Endodermal cell (in vitro differentiated cells): ENCODE measurements around the gene AFAP1L2. TPM values are rescaled to one million over a fixed set of nuclear protein-coding genes. Genes with fewer than 3 reads are reported as not detected.

ENCODE experiments used
- DNase-seq: peaks from one replicate; pipeline ENCODE4 v3.0.0-alpha.2; 2017
- H3K27ac ChIP-seq: 2 replicates; pipeline ENCODE4 v1.5.1; 2013; ENCODE audit warnings: mild to moderate bottlenecking, low read depth, low read length, moderate library complexity
- H3K27me3 ChIP-seq: 2 replicates; pipeline ENCODE4 v1.6.1; 2013; ENCODE audit warnings: mild to moderate bottlenecking, low read length, moderate library complexity; ENCODE audit not compliant: insufficient read depth, control insufficient read depth, poor library complexity, severe bottlenecking
- H3K36me3 ChIP-seq: 2 replicates; pipeline ENCODE4 v1.7.0; 2013; ENCODE audit warnings: mild to moderate bottlenecking, low read length, moderate library complexity; ENCODE audit not compliant: control insufficient read depth, insufficient read depth
- H3K4me1 ChIP-seq: one replicate; pipeline ENCODE4 v1.7.0; 2013; ENCODE audit warnings: low read length; ENCODE audit not compliant: control insufficient read depth, insufficient read depth
- H3K4me3 ChIP-seq: 2 replicates; pipeline ENCODE4 v1.5.1; 2013; ENCODE audit warnings: mild to moderate bottlenecking, low read length, moderate library complexity
- H3K9ac ChIP-seq: 2 replicates; pipeline ENCODE4 v1.6.1; 2013; ENCODE audit warnings: mild to moderate bottlenecking, low read length, moderate library complexity; ENCODE audit not compliant: poor library complexity, severe bottlenecking; ENCODE audit errors: extremely low read depth
- H3K9me3 ChIP-seq: 2 replicates; pipeline ENCODE4 v1.6.1; 2013; ENCODE audit warnings: mild to moderate bottlenecking, low read length, moderate library complexity; ENCODE audit not compliant: control insufficient read depth
- H3K27ac Mint-ChIP-seq: 2 replicates; pipeline ENCODE4 v1.8.0; 2020; ENCODE audit warnings: mixed read lengths
- H3K27me3 Mint-ChIP-seq: 2 replicates; pipeline ENCODE4 v1.8.0; 2021; ENCODE audit warnings: mild to moderate bottlenecking, mixed read lengths; ENCODE audit not compliant: insufficient read depth
- H3K36me3 Mint-ChIP-seq: 2 replicates; pipeline ENCODE4 v1.8.0; 2020; ENCODE audit warnings: low read depth, mixed read lengths
- H3K4me1 Mint-ChIP-seq: 2 replicates; pipeline ENCODE4 v1.8.0; 2020; ENCODE audit warnings: mixed read lengths
- H3K4me3 Mint-ChIP-seq: 2 replicates; pipeline ENCODE4 v1.8.0; 2020; ENCODE audit warnings: mild to moderate bottlenecking, moderate library complexity, mixed read lengths
- H3K9me3 Mint-ChIP-seq: 2 replicates; pipeline ENCODE4 v1.8.0; 2020; ENCODE audit warnings: mild to moderate bottlenecking, mixed read lengths
- WGBS, 2 experiments: methylation state at CpG; one replicate each; pipeline versions ENCODE4 v1.1.5 to v1.1.7; 2013; ENCODE audit warnings: missing lambda C conversion rate in 2 of 2, mixed read lengths in 1 of 2; ENCODE audit not compliant: insufficient coverage in 1 of 2, insufficient read length in 1 of 2; 5-methylcytosine and 5-hydroxymethylcytosine counted together
- total RNA-seq, 2 donors: library from RNA; stranded (reverse); fragmentation: NEBNext Ultra II Directional in 1 of 2; extraction: Animal tissue kit (Norgen Biotek cat#: 25700) in 1 of 2; gene quantifications; 2 replicates in 1 of 2; 3 replicates in 1 of 2; pipeline ENCODE4 v1.2.1, GENCODE V29; 2021
- TF ChIP-seq, protein P1 (sequence below): fragments of 200-600 bp; sonication (generic); conservative IDR thresholded peaks from 2 replicates; pipeline ENCODE4 v1.5.0; 2021; ENCODE audit warnings: antibody characterized with exemption, mild to moderate bottlenecking

Gene AFAP1L2
- total RNA-seq, 2 donors from 2014 or later = 1.5 to 2.2 TPM

DNA sequence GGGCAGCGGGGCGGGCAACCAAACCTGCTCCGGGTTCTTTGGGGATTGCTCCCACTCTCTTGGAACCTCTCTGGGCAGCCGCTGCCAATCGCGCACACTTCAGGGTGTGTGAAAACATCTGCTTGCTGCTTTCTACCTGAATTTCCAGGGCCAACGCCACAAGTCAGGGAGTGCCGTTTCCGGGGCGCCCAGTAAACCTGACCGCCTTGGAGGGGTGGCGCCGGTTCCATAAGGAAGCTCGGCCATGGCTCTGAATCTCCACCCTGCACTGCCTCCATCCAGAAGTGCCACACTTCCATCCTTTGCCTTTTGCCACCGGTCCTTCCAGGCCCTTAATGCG lies 679 bp upstream of the AFAP1L2 start:
- H3K36me3 ChIP-seq = no peaks in the 10 kb centered on the region
- no peaks in the 10 kb centered on the region for H3K36me3 Mint-ChIP-seq
- H3K9me3 Mint-ChIP-seq = no peaks in the 10 kb centered on the region
- H3K4me3 ChIP-seq = peak overlapping the region; percentile 71
- H3K27me3 Mint-ChIP-seq = peaks cover 67% of the 10 kb centered on the region
- H3K4me1 Mint-ChIP-seq = peaks cover 30% of the 10 kb centered on the region
- H3K27me3 ChIP-seq = peaks cover 61% of the 10 kb centered on the region
- no peaks in the 10 kb centered on the region for H3K9me3 ChIP-seq
- DNase-seq = no peak
- no peak overlapping the region for H3K27ac Mint-ChIP-seq
- peaks cover 6% of the 10 kb centered on the region for H3K4me1 ChIP-seq
- 32% methylated on average over 7 to 16 of the region's 16 CpGs for WGBS, 2 experiments
- H3K9ac ChIP-seq = no peak overlapping the region
- no peak overlapping the region for H3K27ac ChIP-seq
- TF ChIP-seq, protein P1, sequence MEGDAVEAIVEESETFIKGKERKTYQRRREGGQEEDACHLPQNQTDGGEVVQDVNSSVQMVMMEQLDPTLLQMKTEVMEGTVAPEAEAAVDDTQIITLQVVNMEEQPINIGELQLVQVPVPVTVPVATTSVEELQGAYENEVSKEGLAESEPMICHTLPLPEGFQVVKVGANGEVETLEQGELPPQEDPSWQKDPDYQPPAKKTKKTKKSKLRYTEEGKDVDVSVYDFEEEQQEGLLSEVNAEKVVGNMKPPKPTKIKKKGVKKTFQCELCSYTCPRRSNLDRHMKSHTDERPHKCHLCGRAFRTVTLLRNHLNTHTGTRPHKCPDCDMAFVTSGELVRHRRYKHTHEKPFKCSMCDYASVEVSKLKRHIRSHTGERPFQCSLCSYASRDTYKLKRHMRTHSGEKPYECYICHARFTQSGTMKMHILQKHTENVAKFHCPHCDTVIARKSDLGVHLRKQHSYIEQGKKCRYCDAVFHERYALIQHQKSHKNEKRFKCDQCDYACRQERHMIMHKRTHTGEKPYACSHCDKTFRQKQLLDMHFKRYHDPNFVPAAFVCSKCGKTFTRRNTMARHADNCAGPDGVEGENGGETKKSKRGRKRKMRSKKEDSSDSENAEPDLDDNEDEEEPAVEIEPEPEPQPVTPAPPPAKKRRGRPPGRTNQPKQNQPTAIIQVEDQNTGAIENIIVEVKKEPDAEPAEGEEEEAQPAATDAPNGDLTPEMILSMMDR = no peak
- H3K4me3 Mint-ChIP-seq = peak overlapping the region; percentile 64

DNA sequence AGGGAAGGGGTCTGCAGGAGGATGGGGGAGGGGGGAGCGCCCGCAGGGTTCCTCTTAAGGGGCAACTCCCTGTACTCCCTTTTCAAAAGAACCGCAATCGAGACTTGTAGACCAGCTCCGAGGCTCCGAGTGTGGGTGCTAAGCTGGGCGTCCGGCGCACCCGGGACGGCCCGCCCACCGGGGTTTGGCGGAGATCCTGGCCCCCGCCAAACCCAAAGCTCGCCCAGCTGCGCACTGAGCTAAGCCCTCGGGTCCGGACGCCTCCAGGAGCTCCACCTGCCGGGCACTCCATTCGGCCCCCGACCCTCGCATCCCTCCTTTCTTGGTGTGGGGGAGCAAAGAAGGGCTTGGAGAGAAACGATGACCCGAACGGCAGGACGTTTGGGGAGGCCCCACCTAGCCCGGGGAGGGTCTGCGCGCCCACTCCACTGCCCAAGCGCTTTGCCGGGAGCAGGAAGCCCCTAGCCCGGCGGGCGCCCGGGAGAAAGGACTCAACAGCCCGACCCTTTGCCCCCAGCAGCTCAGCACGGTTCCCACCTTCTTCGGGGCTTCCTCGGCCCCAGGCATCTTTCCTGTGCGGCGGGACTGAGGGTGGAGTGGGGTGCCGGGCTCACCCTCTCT lies 651 bp downstream of the AFAP1L2 start:
- Mint-ChIP-seq H3K27ac (no peak overlapping the region), H3K36me3 (no peaks in the 10 kb centered on the region), H3K4me1 (peaks cover 19% of the 10 kb centered on the region), H3K27me3 (peaks cover 77% of the 10 kb centered on the region), H3K4me3 (peak overlapping the region; percentile 64), H3K9me3 (no peaks in the 10 kb centered on the region)
- H3K27ac ChIP-seq = no peak overlapping the region
- TF ChIP-seq, protein P1 = peak; percentile 60
- DNase-seq = peak; percentile 87
- H3K4me1 ChIP-seq = peaks cover 1% of the 10 kb centered on the region
- WGBS, 2 experiments = 0% methylated on average over 7 to 44 of the region's 44 CpGs
- peak overlapping the region; percentile 71 for H3K4me3 ChIP-seq
- no peak overlapping the region for H3K9ac ChIP-seq
- peaks cover 71% of the 10 kb centered on the region for H3K27me3 ChIP-seq
- no peaks in the 10 kb centered on the region for H3K9me3 ChIP-seq
- no peaks in the 10 kb centered on the region for H3K36me3 ChIP-seq

DNA sequence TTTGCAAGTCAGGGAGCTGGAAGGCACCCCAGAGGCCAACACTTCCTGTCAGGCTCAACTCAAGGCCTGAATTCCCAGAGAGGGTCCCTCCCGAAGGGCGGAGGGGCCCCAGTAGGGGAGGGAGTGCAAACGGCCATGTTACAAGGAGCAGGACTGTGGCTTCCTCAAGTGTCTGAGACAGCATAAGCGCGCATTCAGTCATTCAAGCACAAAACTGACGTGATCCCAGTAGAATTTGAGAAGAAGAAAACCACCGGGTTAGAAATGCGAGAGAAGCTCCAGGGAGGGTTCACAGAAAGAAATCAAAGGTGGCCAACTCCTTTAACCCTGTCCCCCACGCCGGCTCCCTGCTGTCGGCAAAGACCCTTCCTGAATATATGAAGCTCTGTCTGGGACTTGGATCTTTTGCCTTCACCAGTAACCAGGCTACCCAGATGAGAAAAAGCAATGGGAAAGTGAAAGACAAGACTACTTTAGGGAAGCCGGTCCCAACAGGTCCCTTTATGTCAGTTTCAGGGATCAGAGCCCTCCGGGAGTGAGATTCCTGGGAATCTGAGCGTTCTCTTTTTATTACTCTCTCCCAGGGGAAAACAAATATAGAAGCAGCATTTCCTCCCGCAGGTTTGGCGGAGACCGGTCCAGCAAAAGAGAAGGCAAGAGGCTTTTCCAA lies 1.3 kb downstream of the AFAP1L2 start:
- H3K9me3 Mint-ChIP-seq = no peaks in the 10 kb centered on the region
- peaks cover 80% of the 10 kb centered on the region for H3K27me3 Mint-ChIP-seq
- Histone ChIP-seq H3K4me3 (peak overlapping the region; percentile 71), H3K27me3 (peaks cover 78% of the 10 kb centered on the region), H3K9ac (no peak overlapping the region), H3K36me3 (no peaks in the 10 kb centered on the region), H3K27ac (no peak overlapping the region), H3K9me3 (no peaks in the 10 kb centered on the region), H3K4me1 (no peaks in the 10 kb centered on the region)
- peak; percentile 67 for DNase-seq
- no peak overlapping the region for H3K27ac Mint-ChIP-seq
- H3K4me1 Mint-ChIP-seq = peaks cover 13% of the 10 kb centered on the region
- H3K4me3 Mint-ChIP-seq = peak overlapping the region; percentile 64
- TF ChIP-seq, protein P1 = no peak
- no peaks in the 10 kb centered on the region for H3K36me3 Mint-ChIP-seq
- WGBS, 2 experiments = 32 to 37% methylated on average over 6 to 17 of the region's 17 CpGs
